GM12801 (cell line): Measurements from ENCODE around the gene ADAM22.

Experiments
- TF ChIP-seq, protein P1 (sequence below): IDR thresholded peaks from one replicate; pipeline ENCODE4 v1.5.1; 2011; ENCODE audit warnings: control low read depth; ENCODE audit not compliant: insufficient read length; ENCODE audit errors: extremely low read depth

ADAM22 gene

DNA sequence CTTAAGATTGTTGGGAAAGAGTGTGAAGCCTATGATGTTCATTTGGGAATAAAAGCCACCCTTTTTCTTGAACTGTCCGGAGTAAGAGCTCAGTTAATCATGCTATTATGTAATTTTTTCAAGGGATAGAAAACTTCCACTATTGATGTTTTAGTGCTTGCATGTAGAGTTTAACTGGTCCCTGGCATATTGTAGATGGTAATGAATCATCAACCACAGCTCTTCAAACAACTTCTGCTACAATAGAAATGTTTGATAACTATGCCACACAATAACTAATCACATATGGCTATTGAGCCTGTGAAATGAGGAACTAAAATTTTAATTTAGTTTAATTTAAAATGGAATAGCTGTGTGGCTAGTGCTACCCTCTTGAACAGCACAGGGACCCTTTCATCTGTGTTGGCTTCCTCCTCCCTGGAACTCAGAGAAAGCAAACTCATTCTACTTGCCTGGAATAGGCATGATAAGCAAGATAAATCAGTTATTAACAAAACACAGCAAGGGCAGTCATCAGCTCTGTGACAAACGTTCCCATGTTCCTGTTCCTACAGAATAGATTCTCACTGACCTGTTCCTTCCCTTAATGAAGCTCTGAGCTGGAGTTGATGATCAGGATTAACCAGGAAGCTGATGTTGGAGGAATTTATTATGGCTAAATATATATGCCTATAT lies 290.7 kb downstream of the ADAM22 start:
- TF ChIP-seq, protein P1, sequence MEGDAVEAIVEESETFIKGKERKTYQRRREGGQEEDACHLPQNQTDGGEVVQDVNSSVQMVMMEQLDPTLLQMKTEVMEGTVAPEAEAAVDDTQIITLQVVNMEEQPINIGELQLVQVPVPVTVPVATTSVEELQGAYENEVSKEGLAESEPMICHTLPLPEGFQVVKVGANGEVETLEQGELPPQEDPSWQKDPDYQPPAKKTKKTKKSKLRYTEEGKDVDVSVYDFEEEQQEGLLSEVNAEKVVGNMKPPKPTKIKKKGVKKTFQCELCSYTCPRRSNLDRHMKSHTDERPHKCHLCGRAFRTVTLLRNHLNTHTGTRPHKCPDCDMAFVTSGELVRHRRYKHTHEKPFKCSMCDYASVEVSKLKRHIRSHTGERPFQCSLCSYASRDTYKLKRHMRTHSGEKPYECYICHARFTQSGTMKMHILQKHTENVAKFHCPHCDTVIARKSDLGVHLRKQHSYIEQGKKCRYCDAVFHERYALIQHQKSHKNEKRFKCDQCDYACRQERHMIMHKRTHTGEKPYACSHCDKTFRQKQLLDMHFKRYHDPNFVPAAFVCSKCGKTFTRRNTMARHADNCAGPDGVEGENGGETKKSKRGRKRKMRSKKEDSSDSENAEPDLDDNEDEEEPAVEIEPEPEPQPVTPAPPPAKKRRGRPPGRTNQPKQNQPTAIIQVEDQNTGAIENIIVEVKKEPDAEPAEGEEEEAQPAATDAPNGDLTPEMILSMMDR = no peak

DNA sequence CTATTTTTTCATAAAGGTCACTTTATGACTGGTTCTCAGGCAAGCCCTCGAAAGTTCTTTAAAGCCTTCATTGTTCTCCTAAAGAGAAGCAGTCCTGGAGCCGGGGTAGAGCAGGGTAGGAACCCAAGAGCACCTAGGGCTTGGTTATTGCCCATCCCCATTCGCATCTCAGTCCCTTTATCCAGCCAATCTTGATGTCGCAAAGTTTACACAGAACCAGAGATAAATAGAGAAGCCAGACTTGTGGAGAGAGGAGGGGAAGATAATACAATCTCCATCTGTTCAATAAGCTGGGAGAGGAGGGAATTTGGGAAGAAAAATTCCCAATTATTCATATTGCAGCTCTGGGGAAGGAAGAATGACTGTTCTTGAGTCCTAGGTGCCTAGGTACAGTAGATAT lies 292.1 kb downstream of the ADAM22 start:
- TF ChIP-seq, protein P1 = no peak

DNA sequence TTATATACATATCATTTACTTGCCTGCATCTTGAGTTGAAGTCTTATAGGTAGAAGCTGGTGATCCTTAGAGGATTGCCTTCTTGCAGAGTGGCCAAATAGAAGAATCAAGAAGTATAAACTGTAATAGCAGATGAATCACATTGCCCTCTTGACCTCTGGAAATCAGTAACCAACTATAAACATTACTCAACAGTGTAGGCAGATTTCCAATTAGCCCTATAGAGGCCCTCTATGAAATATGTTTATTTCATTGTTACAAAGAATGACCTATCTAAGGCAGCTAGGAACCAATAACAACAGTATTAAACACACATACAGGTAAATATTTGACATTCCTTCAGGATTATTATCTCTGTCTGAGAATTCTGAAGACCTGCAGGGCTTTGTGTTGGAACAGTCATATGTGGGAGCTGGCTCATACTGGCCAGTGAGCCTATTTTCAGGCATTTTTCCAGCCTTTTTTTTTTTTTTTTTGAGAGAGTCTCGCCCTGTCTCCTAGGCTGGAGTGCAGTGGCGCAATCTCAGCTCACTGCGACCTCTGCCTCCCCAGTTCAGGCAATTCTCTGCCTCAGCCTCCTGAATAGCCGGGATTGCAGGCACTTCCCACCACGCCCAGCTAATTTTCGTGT lies 292.9 kb downstream of the ADAM22 start:
- TF ChIP-seq, protein P1 = no peak

DNA sequence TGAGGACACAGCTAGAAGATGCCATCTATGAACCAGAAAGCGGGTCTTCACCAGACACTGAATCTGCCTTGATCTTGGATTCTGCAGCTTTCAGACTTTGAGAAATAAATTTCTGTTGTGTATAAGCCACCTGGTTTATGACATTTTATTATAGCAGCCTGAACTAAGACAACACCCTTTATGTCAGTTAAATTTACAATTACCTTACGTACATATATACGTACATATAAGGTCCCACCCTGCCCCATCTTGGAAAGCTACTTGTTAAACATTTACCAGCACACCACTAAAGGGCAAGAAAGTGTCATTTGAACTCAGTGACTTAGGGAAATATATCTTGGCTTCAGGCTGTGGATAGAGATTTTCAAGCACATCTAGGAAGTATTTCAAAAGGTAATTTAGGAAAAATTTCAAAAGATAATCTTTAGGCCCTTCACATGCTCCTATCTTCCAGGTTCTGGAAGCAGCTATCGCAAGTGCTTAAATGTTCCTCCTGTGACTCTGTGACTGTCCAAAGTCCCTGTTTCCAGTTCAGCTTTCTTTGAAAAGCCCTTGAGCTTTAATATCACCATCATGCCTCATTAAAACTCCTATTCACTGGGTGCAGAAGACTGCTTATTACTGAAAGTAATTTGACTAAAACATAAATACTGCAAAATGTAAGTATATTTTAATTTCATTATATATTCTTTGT lies 295.4 kb downstream of the ADAM22 start:
- TF ChIP-seq, protein P1 = no peak

DNA sequence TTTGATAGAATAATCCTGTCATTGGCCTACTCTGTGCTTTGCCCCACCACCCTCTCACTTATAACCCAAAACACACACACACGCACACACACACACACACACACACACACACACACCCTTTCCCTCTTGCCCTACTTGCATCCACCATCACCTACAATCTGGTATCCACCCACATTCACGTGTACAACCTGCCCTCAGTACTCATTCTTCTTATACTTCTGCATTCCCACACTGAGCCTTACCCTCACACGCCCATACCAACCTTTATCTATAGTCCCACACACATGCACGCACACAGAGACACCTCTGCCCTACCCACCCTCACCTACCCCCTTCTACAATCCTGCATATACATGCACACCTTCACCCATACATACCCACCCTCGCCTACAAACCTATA lies 296.6 kb downstream of the ADAM22 start:
- TF ChIP-seq, protein P1 = no peak

DNA sequence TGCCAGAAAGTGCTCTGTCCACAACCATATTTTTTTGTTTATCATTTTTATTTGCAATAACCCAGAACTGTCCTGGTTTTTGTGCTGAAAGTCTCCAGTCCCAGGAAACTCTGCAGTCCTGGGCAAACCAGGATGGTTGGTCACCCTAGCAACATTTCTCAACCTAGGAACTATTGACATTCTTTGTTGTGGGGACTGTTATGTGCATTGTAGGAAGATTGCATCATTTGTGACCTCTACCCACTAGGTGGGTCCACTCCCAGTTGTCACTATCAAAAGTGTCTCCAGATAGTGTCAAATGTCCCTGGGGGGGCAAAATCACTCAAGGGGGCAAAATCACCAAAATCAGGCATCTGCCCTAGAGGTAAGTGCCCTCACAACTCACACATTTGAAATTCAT lies 299.8 kb downstream of the ADAM22 start:
- TF ChIP-seq, protein P1 = no peak

DNA sequence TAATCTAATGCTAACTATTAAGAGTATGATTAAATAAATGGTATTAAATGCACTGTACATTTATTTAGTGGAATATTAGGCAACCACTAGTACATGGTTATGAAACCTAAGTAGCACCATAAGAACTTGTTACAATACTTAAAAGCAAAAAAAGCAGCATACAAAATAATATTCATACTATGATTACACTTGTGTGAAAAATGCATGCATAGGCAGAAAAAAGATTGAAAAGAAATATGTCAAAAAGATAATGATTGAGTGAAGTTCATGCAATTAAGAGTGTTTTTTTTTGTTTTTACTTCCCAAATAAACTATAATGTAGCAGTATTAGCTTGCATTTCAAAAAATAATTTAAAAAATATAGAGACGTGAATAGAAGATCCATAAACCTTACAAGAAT lies 305.8 kb downstream of the ADAM22 start:
- TF ChIP-seq, protein P1 = no peak
